B cell (primary cell): Measurements from ENCODE around the gene SMURF1. TPM values are rescaled to one million over a fixed set of nuclear protein-coding genes. Genes with fewer than 3 reads are reported as not detected.

Experiments
- ATAC-seq: fragments of 200-7000 bp; cut with Tn5 transposase; one replicate; pipeline ENCODE4 v1.10.0; 2021; ENCODE audit warnings: low read depth, mild to moderate bottlenecking, moderate number of reproducible peaks, moderate library complexity
- CTCF ChIA-PET: fragments of 350-600 bp; sonication (Branson Sonifier 250); formaldehyde crosslinking; loops from one replicate; lab custom pipeline; 2021; ENCODE audit warnings: antibody characterized with exemption, inconsistent platforms; lab: Charles Lee
- POLR2A ChIA-PET: fragments of 350-600 bp; sonication (Branson Sonifier 250); formaldehyde crosslinking; loops from one replicate; lab custom pipeline; 2021; ENCODE audit warnings: antibody characterized with exemption; lab: Charles Lee
- DNase-seq: peaks from one replicate; pipeline ENCODE4 v3.0.0; 2013
- H2AFZ ChIP-seq: 2 replicates; pipeline ENCODE4 v1.6.1; 2012; ENCODE audit warnings: mild to moderate bottlenecking, low read depth, low read length; ENCODE audit not compliant: insufficient read depth, poor library complexity, severe bottlenecking
- H3K27ac ChIP-seq, 2 donors: 1 replicate in 1 of 2; 2 replicates in 1 of 2; pipeline ENCODE4 v1.5.1; 2012 to 2013; ENCODE audit warnings: low read length in 2 of 2, mild to moderate bottlenecking in 2 of 2, moderate library complexity in 1 of 2
- H3K27me3 ChIP-seq, 4 experiments: fragments of 200-600 bp in 1 of 4; sonication (generic) in 1 of 4; replicated peaks in 1 of 4; 1 replicate in 2 of 4; 2 replicates in 2 of 4; pipeline versions ENCODE4 v1.6.1 to v1.7.0; 2013 to 2016; ENCODE audit warnings: low read length in 3 of 4, mild to moderate bottlenecking in 2 of 4, mixed read lengths in 1 of 4, moderate library complexity in 1 of 4; ENCODE audit not compliant: insufficient read depth in 4 of 4, control insufficient read depth in 3 of 4; ENCODE audit errors: control extremely low read depth in 1 of 4
- H3K36me3 ChIP-seq, 2 experiments: replicated peaks in 1 of 2; 1 replicate in 1 of 2; 2 replicates in 1 of 2; pipeline versions ENCODE4 v1.6.1 to v1.7.1; 2013; ENCODE audit warnings: low read length in 1 of 2; ENCODE audit not compliant: insufficient read depth in 2 of 2, control insufficient read depth in 1 of 2; ENCODE audit errors: control extremely low read depth in 1 of 2, extremely low read depth in 1 of 2
- H3K4me1 ChIP-seq, 2 donors: fragments of 200-600 bp in 1 of 2; sonication (generic) in 1 of 2; 1 replicate in 1 of 2; 2 replicates in 1 of 2; pipeline versions ENCODE4 v1.5.1 to v1.6.1; 2013 to 2017; ENCODE audit warnings: low read length in 2 of 2; ENCODE audit not compliant: control insufficient read depth in 2 of 2, insufficient read depth in 2 of 2
- H3K4me2 ChIP-seq: replicated peaks from 2 replicates; pipeline ENCODE3; 2012; ENCODE audit warnings: mild to moderate bottlenecking, low read depth, low read length; ENCODE audit not compliant: poor library complexity, severe bottlenecking
- H3K4me3 ChIP-seq, 5 experiments: fragments of 200-600 bp in 1 of 5; sonication (generic) in 1 of 5; 1 replicate in 3 of 5; 2 replicates in 2 of 5; pipeline versions ENCODE4 v1.5.1 to v1.7.0; 2011 to 2016; ENCODE audit warnings: low read length in 4 of 5, mild to moderate bottlenecking in 4 of 5, low read depth in 2 of 5, control low read depth in 1 of 5, moderate library complexity in 1 of 5; ENCODE audit not compliant: insufficient read depth in 1 of 5; ENCODE audit errors: control extremely low read depth in 1 of 5, extremely low read depth in 1 of 5
- H3K79me2 ChIP-seq: fragments of 200-600 bp; sonication (generic); one replicate; pipeline ENCODE4 v1.6.0; 2016; ENCODE audit warnings: low read length; ENCODE audit not compliant: control insufficient read depth, insufficient read depth
- H3K9ac ChIP-seq: fragments of 200-600 bp; sonication (generic); 2 replicates; pipeline ENCODE4 v1.6.1; 2017; ENCODE audit warnings: mild to moderate bottlenecking, low read length, moderate library complexity
- H3K9me3 ChIP-seq, 3 donors: one replicate each; pipeline versions ENCODE4 v1.6.1 to v1.7.1; 2013; ENCODE audit warnings: low read length in 2 of 3; ENCODE audit not compliant: control insufficient read depth in 2 of 3, insufficient read depth in 1 of 3; ENCODE audit errors: control extremely low read depth in 1 of 3
- H4K20me1 ChIP-seq: 2 replicates; pipeline ENCODE4 v1.6.0; 2012; ENCODE audit warnings: mild to moderate bottlenecking, low read length; ENCODE audit not compliant: insufficient read depth, control insufficient read depth, poor library complexity, severe bottlenecking
- H3K27ac Mint-ChIP-seq: one replicate; pipeline ENCODE4 v1.8.0; 2021; ENCODE audit warnings: mixed read lengths
- H3K27me3 Mint-ChIP-seq: one replicate; pipeline ENCODE4 v1.8.0; 2021; ENCODE audit warnings: mixed read lengths
- H3K4me1 Mint-ChIP-seq: one replicate; pipeline ENCODE4 v1.8.0; 2021; ENCODE audit warnings: mixed read lengths
- H3K4me3 Mint-ChIP-seq: one replicate; pipeline ENCODE4 v1.8.0; 2021; ENCODE audit warnings: mixed read lengths
- H3K9me3 Mint-ChIP-seq: one replicate; pipeline ENCODE4 v1.8.0; 2022; ENCODE audit warnings: mixed read lengths; ENCODE audit not compliant: insufficient read depth
- CTCF ChIP-seq: fragments of 200-600 bp; IDR thresholded peaks from one replicate; pipeline ENCODE4 v1.8.0; 2022; ENCODE audit warnings: antibody characterized with exemption, mild to moderate bottlenecking
- EZH2 ChIP-seq: IDR thresholded peaks from 2 replicates; pipeline ENCODE4 v1.6.1; 2012; ENCODE audit warnings: borderline replicate concordance, low read depth, mild to moderate bottlenecking, moderate library complexity, low read length; ENCODE audit not compliant: insufficient read depth, poor library complexity, severe bottlenecking
- WGBS: methylation state at CpG from one replicate; pipeline ENCODE4 v1.1.5; 2013; ENCODE audit warnings: missing lambda C conversion rate; ENCODE audit not compliant: insufficient coverage; 5-methylcytosine and 5-hydroxymethylcytosine counted together
- intact Hi-C: fragments of 100-400 bp; cut with micrococcal nuclease; formaldehyde crosslinking; loops from one replicate; pipeline ENCODE4 v1.10.0; 2022
- polyA plus RNA-seq: library from polyadenylated mRNA; depleted of rRNA; stranded (reverse); fragments of >200 nt; gene quantifications from 2 replicates; pipeline ENCODE4 v1.2.3, GENCODE V29; 2012
- total RNA-seq, 2 donors: library from RNA; stranded (reverse); fragments of 120-200 nt in 1 of 2; gene quantifications; 1 replicate in 1 of 2; 2 replicates in 1 of 2; pipeline versions ENCODE4 v1.2.3 to v1.2.4, GENCODE V29; 2013 to 2022

The SMURF1 gene
- total and polyA plus RNA-seq, 2 donors (not counting 1 experiment from before 2014, with no cell fraction given) = 7.5 to 28.6 TPM

GRCh38 chr7:99038086-99038855 is 105.6 kb downstream of the SMURF1 start:
- DNase-seq = no peak
- ChIA-PET CTCF (interaction anchor here (1.1 to 10.2 kb wide), 2 partner anchors 274 to 298 kb away, joined by 4 to 113 read pairs; no protein-coding TSS in a partner anchor), POLR2A (no interaction called here)
- H3K9ac ChIP-seq = no peak overlapping the region
- H3K27me3 ChIP-seq = no peaks in the 10 kb centered on the region
- no peaks in the 10 kb centered on the region for H3K4me1 Mint-ChIP-seq
- H3K9me3 Mint-ChIP-seq = no peaks in the 10 kb centered on the region
- TF ChIP-seq CTCF (no peak), EZH2 (no peak)
- no peaks in the 10 kb centered on the region for H4K20me1 ChIP-seq
- no peaks in the 10 kb centered on the region for H3K4me1 ChIP-seq
- H3K4me3 Mint-ChIP-seq = no peak overlapping the region
- H3K9me3 ChIP-seq = no peaks in the 10 kb centered on the region
- 98% methylated on average over 25 of the region's 25 CpGs for WGBS
- H3K36me3 ChIP-seq = peaks cover 14 to 85% of the 10 kb centered on the region in 2 experiments
- H3K27ac Mint-ChIP-seq = no peak overlapping the region
- H3K4me3 ChIP-seq = no peak overlapping the region
- ATAC-seq = no peak
- no peak overlapping the region for H3K27ac ChIP-seq
- no peaks in the 10 kb centered on the region for H3K27me3 Mint-ChIP-seq
- no peak overlapping the region for H2AFZ ChIP-seq
- H3K79me2 ChIP-seq = peaks cover 4% of the 10 kb centered on the region
- intact Hi-C loops = no loop called here
- no peak overlapping the region for H3K4me2 ChIP-seq

- H4K20me1 ChIP-seq = no peaks in the 10 kb centered on the region
- no peak overlapping the region for H3K27ac ChIP-seq
- peaks cover 10 to 86% of the 10 kb centered on the region in 2 experiments for H3K36me3 ChIP-seq
- H3K79me2 ChIP-seq = peaks cover 4% of the 10 kb centered on the region
- no peak overlapping the region for H3K4me3 Mint-ChIP-seq
- no peaks in the 10 kb centered on the region for H3K9me3 Mint-ChIP-seq
- intact Hi-C loops = no loop called here
- H2AFZ ChIP-seq = no peak overlapping the region
- ATAC-seq (no peak), DNase-seq (no peak)
- H3K27ac Mint-ChIP-seq = no peak overlapping the region
- TF ChIP-seq CTCF (no peak), EZH2 (no peak)
- no peaks in the 10 kb centered on the region for H3K4me1 ChIP-seq
- WGBS = 96% methylated on average over 13 of the region's 16 CpGs
- POLR2A ChIA-PET = no interaction called here
- H3K4me1 Mint-ChIP-seq = no peaks in the 10 kb centered on the region
- CTCF ChIA-PET = interaction anchor here (10.2 kb wide), 1 partner anchor 275 kb away, joined by 113 read pairs; no protein-coding TSS in a partner anchor
- H3K27me3 ChIP-seq = no peaks in the 10 kb centered on the region
- H3K9ac ChIP-seq = no peak overlapping the region
- H3K4me2 ChIP-seq = no peak overlapping the region
- H3K9me3 ChIP-seq = no peaks in the 10 kb centered on the region
- H3K27me3 Mint-ChIP-seq = no peaks in the 10 kb centered on the region
- no peak overlapping the region for H3K4me3 ChIP-seq
Observed at GRCh38 chr7:99037327-99037940, 106.5 kb downstream of the SMURF1 start.
